Measurements from ENCODE around the gene SLC4A4.

Gene SLC4A4

DNA sequence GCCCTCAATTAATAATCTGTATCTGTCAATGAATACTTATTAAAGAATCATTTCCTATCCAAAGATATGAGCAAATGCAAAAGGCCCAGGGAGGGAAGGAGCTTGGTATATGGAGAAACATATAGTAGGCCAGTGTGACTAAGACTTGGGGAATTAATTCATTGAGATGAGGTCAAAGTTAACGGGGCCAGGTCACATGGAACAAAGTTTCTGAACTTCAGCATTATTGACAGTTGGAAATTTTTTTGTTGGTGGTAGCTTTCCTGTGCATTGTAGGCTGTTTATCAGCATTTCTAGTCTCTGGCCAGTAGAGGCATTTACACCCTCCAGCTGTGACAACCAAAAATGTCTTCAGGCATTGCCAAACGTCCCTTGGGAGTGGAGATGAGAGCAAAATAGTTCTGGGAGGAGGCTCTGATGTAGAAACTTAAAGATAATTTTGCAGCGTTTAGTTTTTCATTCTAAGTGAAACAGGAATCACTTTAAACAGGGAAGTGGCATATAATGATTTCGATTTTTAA is 202.0 kb downstream of the SLC4A4 start:
- ChIA-PET POLR2A (no interaction called here), CTCF (interaction anchor here (0.6 kb wide), 1 partner anchor 884 kb away, joined by 3 read pairs; no protein-coding TSS in a partner anchor)

DNA sequence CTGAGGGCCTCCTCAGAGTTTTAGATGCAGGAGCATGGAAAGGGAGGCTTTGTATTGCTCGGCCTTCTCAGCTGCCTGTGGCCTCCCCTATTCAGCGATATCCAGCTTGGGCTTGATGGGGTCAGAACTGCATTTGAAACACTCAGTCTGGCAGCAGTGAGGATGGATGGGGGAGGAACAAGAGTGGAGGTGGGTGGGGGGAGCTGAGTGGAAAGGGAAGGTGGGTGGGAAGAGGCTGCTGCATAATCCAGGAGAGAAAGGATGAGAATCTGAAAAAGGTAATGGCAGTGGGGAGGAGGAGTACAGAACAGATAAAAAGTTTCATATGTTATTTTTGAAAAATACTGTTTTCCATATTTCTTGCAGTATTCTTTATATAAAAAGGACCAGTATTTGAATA is 202.7 kb downstream of the SLC4A4 start:
- POLR2A ChIA-PET: no interaction called here
- Histone ChIP-seq H3K4me1 (ENCODE audit: control insufficient read depth, insufficient read depth, low read length) (peaks cover 3% of the 10 kb centered on the region; the same call in 1 of the 2 replicates), H3K27ac (ENCODE audit: extremely low read depth, low read depth, low read length) (no peak overlapping the region), H3K36me3 (ENCODE audit: control insufficient read depth in 2 of 2, insufficient read depth in 1 of 2, low read length in 2 of 2) (no peaks in the 10 kb centered on the region), H3K4me3 (ENCODE audit: low read depth, low read length) (no peak overlapping the region), H3K9me3 (ENCODE audit: control insufficient read depth, insufficient read depth, low read depth, low read length) (no peaks in the 10 kb centered on the region)
- CTCF ChIA-PET: no interaction called here
- TF ChIP-seq ZNF544 (tag by site-specific recombination; IDR thresholded peaks at IDR 0.05) (no peak), REPIN1 (tag by site-specific recombination; IDR thresholded peaks at IDR 0.05; ENCODE audit: low read depth) (no peak), ZNF449 (tag by site-specific recombination; IDR thresholded peaks at IDR 0.05) (no peak), ZNF366 (tag by site-specific recombination; conservative IDR thresholded peaks at IDR 0.05) (no peak), EGR2 (tag by site-specific recombination; IDR thresholded peaks at IDR 0.05; ENCODE audit: low read depth) (peak; percentile 14; the same call in 1 of the 2 replicates), ZNF292 (tag by site-specific recombination; IDR thresholded peaks at IDR 0.05; ENCODE audit: borderline replicate concordance, low read depth) (no peak), ZNF24 (tag by site-specific recombination; IDR thresholded peaks at IDR 0.05) (no peak)
- TF ChIP-seq, protein P1, sequence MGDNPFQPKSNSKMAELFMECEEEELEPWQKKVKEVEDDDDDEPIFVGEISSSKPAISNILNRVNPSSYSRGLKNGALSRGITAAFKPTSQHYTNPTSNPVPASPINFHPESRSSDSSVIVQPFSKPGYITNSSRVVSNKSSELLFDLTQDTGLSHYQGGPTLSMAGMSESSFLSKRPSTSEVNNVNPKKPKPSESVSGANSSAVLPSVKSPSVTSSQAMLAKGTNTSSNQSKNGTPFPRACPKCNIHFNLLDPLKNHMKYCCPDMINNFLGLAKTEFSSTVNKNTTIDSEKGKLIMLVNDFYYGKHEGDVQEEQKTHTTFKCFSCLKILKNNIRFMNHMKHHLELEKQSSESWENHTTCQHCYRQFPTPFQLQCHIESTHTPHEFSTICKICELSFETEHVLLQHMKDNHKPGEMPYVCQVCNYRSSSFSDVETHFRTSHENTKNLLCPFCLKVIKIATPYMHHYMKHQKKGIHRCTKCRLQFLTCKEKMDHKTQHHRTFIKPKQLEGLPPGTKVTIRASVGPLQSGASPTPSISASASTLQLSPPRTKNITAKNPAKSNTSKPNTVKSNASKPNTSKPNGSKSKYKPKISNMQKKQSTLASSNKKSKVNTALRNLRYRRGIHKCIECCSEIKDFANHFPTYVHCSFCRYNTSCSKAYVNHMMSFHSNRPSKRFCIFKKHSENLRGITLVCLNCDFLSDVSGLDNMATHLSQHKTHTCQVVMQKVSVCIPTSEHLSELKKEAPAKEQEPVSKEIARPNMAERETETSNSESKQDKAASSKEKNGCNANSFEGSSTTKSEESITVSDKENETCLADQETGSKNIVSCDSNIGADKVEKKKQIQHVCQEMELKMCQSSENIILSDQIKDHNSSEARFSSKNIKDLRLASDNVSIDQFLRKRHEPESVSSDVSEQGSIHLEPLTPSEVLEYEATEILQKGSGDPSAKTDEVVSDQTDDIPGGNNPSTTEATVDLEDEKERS (tag by site-specific recombination; IDR thresholded peaks at IDR 0.05): no peak

More for the DNA sequence above, 202.0 kb downstream of the SLC4A4 start:
- H3K36me3 ChIP-seq (ENCODE audit: control insufficient read depth in 2 of 2, insufficient read depth in 1 of 2, low read length in 2 of 2): no peaks in the 10 kb centered on the region
- TF ChIP-seq ZNF423 (tag by site-specific recombination; IDR thresholded peaks at IDR 0.05): no peak
- H3K4me3 ChIP-seq (ENCODE audit: low read depth, low read length): no peak overlapping the region
- no peaks in the 10 kb centered on the region for H3K9me3 ChIP-seq (ENCODE audit: control insufficient read depth, insufficient read depth, low read depth, low read length)
- peaks cover 2% of the 10 kb centered on the region; the same call in 1 of the 2 replicates for H3K4me1 ChIP-seq (ENCODE audit: control insufficient read depth, insufficient read depth, low read length)
- no peak overlapping the region for H3K27ac ChIP-seq (ENCODE audit: extremely low read depth, low read depth, low read length)

DNA sequence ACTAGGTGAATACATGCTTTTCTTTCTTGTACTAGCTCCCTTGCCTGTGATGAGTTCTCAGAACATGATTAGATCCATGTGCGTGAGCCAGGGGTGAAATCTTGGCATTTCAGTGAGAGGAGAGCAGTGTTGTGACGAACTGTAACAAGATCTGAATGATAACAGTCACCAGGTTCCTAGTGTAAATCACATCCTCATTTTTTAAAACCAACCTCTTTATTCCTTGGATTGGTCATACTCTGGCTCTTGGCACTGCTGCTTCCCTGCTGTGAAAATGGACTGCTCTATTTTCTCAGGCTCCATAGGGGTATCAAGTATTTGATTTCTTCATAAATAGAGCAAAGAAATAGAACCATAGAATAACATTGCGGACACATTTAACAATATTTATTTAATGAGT is 206.3 kb downstream of the SLC4A4 start:
- no peak overlapping the region for H3K4me3 ChIP-seq (ENCODE audit: low read depth, low read length)
- peaks cover 3% of the 10 kb centered on the region; the same call in 1 of the 2 replicates for H3K4me1 ChIP-seq (ENCODE audit: control insufficient read depth, insufficient read depth, low read length)
- no peaks in the 10 kb centered on the region for H3K9me3 ChIP-seq (ENCODE audit: control insufficient read depth, insufficient read depth, low read depth, low read length)
- ChIA-PET CTCF (no interaction called here), POLR2A (no interaction called here)
- no peaks in the 10 kb centered on the region for H3K36me3 ChIP-seq (ENCODE audit: control insufficient read depth in 2 of 2, insufficient read depth in 1 of 2, low read length in 2 of 2)
- H3K27ac ChIP-seq (ENCODE audit: extremely low read depth, low read depth, low read length): no peak overlapping the region
- no peak for TF ChIP-seq OSR2 (tag by site-specific recombination; IDR thresholded peaks at IDR 0.05)
- TF ChIP-seq ZNF704 (tag by site-specific recombination; IDR thresholded peaks at IDR 0.05): no peak
- TF ChIP-seq KLF9 (tag by site-specific recombination; IDR thresholded peaks at IDR 0.05; ENCODE audit: low read depth): no peak
- TF ChIP-seq SCRT1 (tag by site-specific recombination; IDR thresholded peaks at IDR 0.05; ENCODE audit: borderline replicate concordance): no peak
- TF ChIP-seq ZNF169 (tag by site-specific recombination; IDR thresholded peaks at IDR 0.05): no peak
- TF ChIP-seq, protein P2, sequence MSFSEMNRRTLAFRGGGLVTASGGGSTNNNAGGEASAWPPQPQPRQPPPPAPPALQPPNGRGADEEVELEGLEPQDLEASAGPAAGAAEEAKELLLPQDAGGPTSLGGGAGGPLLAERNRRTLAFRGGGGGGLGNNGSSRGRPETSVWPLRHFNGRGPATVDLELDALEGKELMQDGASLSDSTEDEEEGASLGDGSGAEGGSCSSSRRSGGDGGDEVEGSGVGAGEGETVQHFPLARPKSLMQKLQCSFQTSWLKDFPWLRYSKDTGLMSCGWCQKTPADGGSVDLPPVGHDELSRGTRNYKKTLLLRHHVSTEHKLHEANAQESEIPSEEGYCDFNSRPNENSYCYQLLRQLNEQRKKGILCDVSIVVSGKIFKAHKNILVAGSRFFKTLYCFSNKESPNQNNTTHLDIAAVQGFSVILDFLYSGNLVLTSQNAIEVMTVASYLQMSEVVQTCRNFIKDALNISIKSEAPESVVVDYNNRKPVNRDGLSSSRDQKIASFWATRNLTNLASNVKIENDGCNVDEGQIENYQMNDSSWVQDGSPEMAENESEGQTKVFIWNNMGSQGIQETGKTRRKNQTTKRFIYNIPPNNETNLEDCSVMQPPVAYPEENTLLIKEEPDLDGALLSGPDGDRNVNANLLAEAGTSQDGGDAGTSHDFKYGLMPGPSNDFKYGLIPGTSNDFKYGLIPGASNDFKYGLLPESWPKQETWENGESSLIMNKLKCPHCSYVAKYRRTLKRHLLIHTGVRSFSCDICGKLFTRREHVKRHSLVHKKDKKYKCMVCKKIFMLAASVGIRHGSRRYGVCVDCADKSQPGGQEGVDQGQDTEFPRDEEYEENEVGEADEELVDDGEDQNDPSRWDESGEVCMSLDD (tag by site-specific recombination; IDR thresholded peaks at IDR 0.05): no peak
- TF ChIP-seq ZNF175 (tag by site-specific recombination; IDR thresholded peaks at IDR 0.05): no peak
- TF ChIP-seq ZBTB21 (tag by site-specific recombination; IDR thresholded peaks at IDR 0.05): no peak
- peak; percentile 59; the same call in 1 of the 2 replicates for TF ChIP-seq ZNF629 (tag by site-specific recombination; IDR thresholded peaks at IDR 0.05)
- TF ChIP-seq PRDM10 (tag by site-specific recombination; IDR thresholded peaks at IDR 0.05): peak; percentile 82
- TF ChIP-seq ZNF658 (tag by site-specific recombination; IDR thresholded peaks at IDR 0.05): no peak

Data from HEK293 (cell line).